A673 (cell line): ENCODE measurements around the gene KLHDC4. TPM values are rescaled to one million over a fixed set of nuclear protein-coding genes. Genes with fewer than 3 reads are reported as not detected.

Experiments
- BruUV-seq: library from RNA; stranded (reverse); fragments of 400-500 nt; replicated peaks from 2 replicates; lab custom pipeline; 2021; lab: Mats Ljungman, UMichigan
- CTCF ChIA-PET: fragments of 300-600 bp; sonication (Branson Sonifier 250); formaldehyde crosslinking; loops from one replicate; lab custom pipeline; 2022; ENCODE audit warnings: antibody characterized with exemption; lab: Charles Lee
- POLR2A ChIA-PET: fragments of 300-600 bp; sonication (Branson Sonifier 250); formaldehyde crosslinking; loops from one replicate; lab custom pipeline; 2022; ENCODE audit warnings: antibody characterized with exemption; ENCODE audit not compliant: low non-redundant PET; lab: Charles Lee
- DNase-seq: peaks from one replicate; pipeline ENCODE4 v3.0.0-alpha.2; 2015; ENCODE audit warnings: low spot score
- H3K27ac ChIP-seq: fragments of 200-600 bp; sonication (generic); 2 replicates; pipeline ENCODE4 v1.5.1; 2016; ENCODE audit warnings: mixed run types, low read depth, mild to moderate bottlenecking, mixed read lengths, antibody characterized with exemption, low read length; ENCODE audit not compliant: poor library complexity, severe bottlenecking
- H3K27me3 ChIP-seq: fragments of 200-600 bp; sonication (generic); replicated peaks from 2 replicates; pipeline ENCODE4 v1.6.1; 2017; ENCODE audit warnings: mixed run types, low read depth, mild to moderate bottlenecking, mixed read lengths, antibody characterized with exemption, low read length; ENCODE audit not compliant: insufficient read depth, poor library complexity
- H3K36me3 ChIP-seq: fragments of 200-600 bp; sonication (generic); 2 replicates; pipeline ENCODE4 v1.6.1; 2016; ENCODE audit warnings: mixed run types, mild to moderate bottlenecking, mixed read lengths, antibody characterized with exemption, low read length; ENCODE audit not compliant: insufficient read depth, poor library complexity, severe bottlenecking
- H3K4me1 ChIP-seq: fragments of 200-600 bp; sonication (generic); 2 replicates; pipeline ENCODE4 v1.6.1; 2017; ENCODE audit warnings: mixed run types, mild to moderate bottlenecking, mixed read lengths, antibody characterized with exemption, low read length; ENCODE audit not compliant: insufficient read depth, poor library complexity, severe bottlenecking
- H3K4me3 ChIP-seq: fragments of 200-600 bp; sonication (generic); 2 replicates; pipeline ENCODE4 v1.5.1; 2016; ENCODE audit warnings: low read depth, mixed run types, mild to moderate bottlenecking, mixed read lengths, low read length; ENCODE audit not compliant: poor library complexity, severe bottlenecking
- H3K9me3 ChIP-seq: fragments of 200-600 bp; sonication (generic); 2 replicates; pipeline ENCODE4 v1.6.1; 2016; ENCODE audit warnings: mixed run types, low read depth, mild to moderate bottlenecking, mixed read lengths, antibody characterized with exemption, low read length; ENCODE audit not compliant: poor library complexity, severe bottlenecking
- CTCF ChIP-seq: fragments of 300-800, 200-600 bp; sonication (generic); conservative IDR thresholded peaks from 2 replicates; pipeline ENCODE4 v1.5.1; 2017; ENCODE audit warnings: low read depth, mild to moderate bottlenecking, antibody characterized with exemption, low read length, moderate library complexity, mixed read lengths
- EZH2 ChIP-seq: fragments of 200-600 bp; sonication (generic); IDR thresholded peaks from 2 replicates; pipeline ENCODE4 v1.6.1; 2017; ENCODE audit warnings: borderline replicate concordance, low read depth, mild to moderate bottlenecking, mixed read lengths, antibody characterized with exemption, low read length; ENCODE audit not compliant: poor library complexity, severe bottlenecking
- intact Hi-C: fragments of 100-400 bp; cut with micrococcal nuclease; formaldehyde crosslinking; loops from one replicate; pipeline ENCODE4 v1.10.0; 2022; ENCODE audit not compliant: unreplicated experiment
- total RNA-seq: library from RNA; stranded (reverse); gene quantifications from 2 replicates; pipeline ENCODE4 v1.2.3, GENCODE V29; 2021

KLHDC4 gene
- total RNA-seq, 1 experiment from 2014 or later: 86.6 TPM

DNA sequence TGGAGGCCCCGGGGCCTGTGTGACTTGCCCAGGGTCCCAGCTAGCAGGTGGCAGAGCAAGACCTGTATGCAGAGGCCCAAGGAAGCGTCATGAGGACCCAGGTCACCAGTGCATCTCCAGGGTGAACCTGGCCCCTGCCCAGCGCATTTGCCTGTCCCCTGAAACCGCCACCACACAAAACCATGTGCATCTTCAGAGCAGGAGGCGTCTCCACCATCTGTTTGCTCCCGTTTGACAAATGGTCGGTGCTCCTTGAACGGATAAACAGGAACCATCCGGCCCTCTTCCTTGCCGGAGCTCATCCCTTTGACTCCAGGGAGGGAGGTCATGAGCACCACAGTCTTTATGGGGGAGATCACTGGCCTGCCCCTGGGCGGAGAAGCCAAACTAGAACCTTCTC lies 101.0 kb downstream of the KLHDC4 start:
- Histone ChIP-seq H3K4me1 (no peaks in the 10 kb centered on the region), H3K27me3 (no peaks in the 10 kb centered on the region), H3K9me3 (no peaks in the 10 kb centered on the region), H3K4me3 (no peak overlapping the region), H3K27ac (no peak overlapping the region), H3K36me3 (no peaks in the 10 kb centered on the region)
- POLR2A ChIA-PET: no interaction called here
- CTCF ChIA-PET: no interaction called here
- BruUV-seq: no TSS peak
- TF ChIP-seq EZH2 (no peak), CTCF (no peak)
- intact Hi-C loops: no loop called here
- DNase-seq: no peak

DNA sequence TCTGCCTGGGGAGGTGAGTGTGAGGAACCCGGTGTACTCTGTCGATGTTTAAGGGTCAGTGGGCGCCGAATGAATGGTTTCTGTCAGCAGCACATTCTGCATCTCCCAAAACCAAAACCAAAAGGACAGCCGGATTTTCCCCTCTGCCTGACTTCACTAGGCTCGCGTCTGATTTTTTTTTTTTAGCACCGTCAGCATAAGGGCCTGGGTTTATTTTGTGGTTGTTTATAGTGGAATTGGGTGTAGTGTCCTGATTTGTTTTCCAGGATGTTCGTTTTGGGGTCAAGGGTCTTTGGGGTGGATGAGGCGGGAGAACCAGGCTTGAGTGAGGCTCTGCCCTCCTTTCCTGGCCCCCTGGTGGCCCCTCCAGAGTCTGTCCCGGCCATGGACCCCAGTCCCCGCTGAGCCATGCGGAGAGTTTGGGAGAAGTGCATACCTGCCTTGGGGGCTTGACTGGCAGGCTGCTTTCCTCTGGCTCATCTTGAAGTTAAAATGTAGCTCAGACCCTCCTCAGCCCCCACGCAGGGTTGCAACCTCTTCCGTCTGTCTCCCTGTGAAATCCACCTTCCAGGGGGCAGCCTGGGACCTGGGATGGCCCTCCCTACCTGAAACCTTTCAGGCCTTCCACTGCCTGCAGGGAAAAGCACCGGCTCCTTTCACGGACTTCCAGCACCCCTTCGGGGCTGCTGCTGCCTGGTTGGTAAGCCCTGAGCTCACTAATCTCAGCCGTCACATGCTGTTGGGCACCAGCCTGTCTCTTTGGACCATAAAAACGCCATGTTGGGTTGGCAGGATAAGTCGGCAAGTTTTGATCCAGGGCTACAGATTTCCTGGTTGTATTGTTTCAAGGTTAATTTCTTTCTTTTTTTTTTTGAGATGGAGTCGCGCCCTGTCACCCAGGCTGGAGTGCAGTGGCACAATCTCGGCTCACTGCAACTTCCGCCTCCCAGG lies 103.3 kb downstream of the KLHDC4 start:
- H3K36me3 ChIP-seq: no peaks in the 10 kb centered on the region
- H3K4me1 ChIP-seq: no peaks in the 10 kb centered on the region
- no peaks in the 10 kb centered on the region for H3K27me3 ChIP-seq
- no peak for DNase-seq
- POLR2A ChIA-PET: no interaction called here
- BruUV-seq: no TSS peak
- intact Hi-C loops: no loop called here
- CTCF ChIA-PET: no interaction called here
- no peak overlapping the region for H3K4me3 ChIP-seq
- no peaks in the 10 kb centered on the region for H3K9me3 ChIP-seq
- no peak overlapping the region for H3K27ac ChIP-seq
- TF ChIP-seq EZH2 (no peak), CTCF (no peak)

GRCh38 chr16:87661561-87661960 lies 104.2 kb downstream of the KLHDC4 start:
- no peaks in the 10 kb centered on the region for H3K9me3 ChIP-seq
- H3K4me1 ChIP-seq: no peaks in the 10 kb centered on the region
- H3K4me3 ChIP-seq: no peak overlapping the region
- ChIA-PET CTCF (no interaction called here), POLR2A (no interaction called here)
- TF ChIP-seq CTCF (no peak), EZH2 (no peak)
- no peak overlapping the region for H3K27ac ChIP-seq
- no peaks in the 10 kb centered on the region for H3K36me3 ChIP-seq
- DNase-seq: peak; percentile 21
- intact Hi-C loops: no loop called here
- no TSS peak for BruUV-seq
- H3K27me3 ChIP-seq: no peaks in the 10 kb centered on the region
